ENCODE data around the gene NRXN3.

- no peak for TF ChIP-seq CTCF (IDR thresholded peaks at IDR 0.05; ENCODE audit: insufficient read depth, low read depth, low read length)
- no peak for TF ChIP-seq EZH2 (IDR thresholded peaks at IDR 0.05; ENCODE audit: insufficient read depth, low read length)
Measured at GRCh38 chr14:79265366-79265946, 1095.3 kb downstream of the NRXN3 start.

All from astrocyte (in vitro differentiated cells and primary cell).